Effector CD4-positive, alpha-beta T cell (primary cell): ENCODE data around the gene G6PC2.

Source experiments
- DNase-seq: peaks from one replicate; pipeline ENCODE4 v3.0.0-alpha.2; 2020

G6PC2 gene

DNA sequence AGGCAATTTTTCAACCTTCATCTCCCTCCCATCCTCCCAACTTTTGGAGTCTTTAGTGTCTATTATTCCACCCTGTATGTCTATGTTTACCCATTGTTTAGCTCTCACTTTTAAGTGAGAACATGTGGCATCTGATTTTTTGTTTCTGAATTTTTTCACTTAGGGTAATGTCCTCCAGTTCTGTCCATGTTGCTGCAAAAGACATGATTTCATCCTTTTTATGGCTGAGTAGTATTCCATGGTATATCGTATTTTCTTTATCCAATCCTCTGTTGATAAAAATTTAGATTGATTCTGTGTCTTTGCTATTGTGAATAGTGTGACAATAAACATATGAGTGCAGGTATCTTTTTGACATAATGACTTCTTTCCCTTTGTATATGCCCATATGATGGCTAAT, 48.2 kb downstream of the G6PC2 start:
- no peak for DNase-seq

DNA sequence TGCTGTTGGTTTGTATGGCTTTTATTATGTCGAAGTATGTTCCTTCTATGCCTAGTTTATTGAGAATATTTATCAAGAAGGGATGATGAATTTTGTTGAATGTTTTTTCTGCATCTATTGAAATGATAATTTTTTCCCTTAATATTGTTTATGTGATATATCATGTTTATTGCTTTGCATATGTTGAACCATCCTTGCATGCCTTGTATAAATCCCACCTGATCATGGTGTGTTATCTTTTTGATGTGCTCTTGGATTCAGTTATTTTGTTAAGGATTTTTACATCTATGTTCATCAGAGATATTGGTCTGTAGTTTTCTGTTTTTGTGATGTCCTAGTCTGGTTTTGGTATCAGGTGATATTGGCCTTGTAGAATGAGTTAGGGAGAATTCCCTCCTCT, 50.8 kb downstream of the G6PC2 start:
- no peak for DNase-seq

DNA sequence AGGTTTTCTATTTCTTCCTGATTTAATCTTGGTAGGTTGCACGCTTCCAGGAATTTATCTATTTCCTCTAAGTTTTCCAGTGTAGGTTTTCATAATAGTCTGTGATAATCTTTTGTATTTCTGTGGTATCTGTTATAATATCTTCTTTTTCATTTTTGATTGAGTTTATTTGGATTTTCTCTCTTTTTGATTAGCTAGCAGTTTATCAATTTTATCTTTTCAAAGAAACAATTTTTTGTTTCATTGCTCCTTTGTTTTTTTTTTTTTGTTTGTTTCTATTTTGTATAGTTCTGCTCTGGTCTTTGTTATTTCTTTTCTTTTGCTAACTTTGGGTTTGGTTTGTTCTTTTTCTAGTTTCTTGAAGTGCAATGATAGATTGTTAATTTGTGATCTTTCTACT, 51.3 kb downstream of the G6PC2 start:
- no peak for DNase-seq

- no peak for DNase-seq
Measured at GRCh38 chr2:168954256-168954655, 53.2 kb downstream of the G6PC2 start.

DNA sequence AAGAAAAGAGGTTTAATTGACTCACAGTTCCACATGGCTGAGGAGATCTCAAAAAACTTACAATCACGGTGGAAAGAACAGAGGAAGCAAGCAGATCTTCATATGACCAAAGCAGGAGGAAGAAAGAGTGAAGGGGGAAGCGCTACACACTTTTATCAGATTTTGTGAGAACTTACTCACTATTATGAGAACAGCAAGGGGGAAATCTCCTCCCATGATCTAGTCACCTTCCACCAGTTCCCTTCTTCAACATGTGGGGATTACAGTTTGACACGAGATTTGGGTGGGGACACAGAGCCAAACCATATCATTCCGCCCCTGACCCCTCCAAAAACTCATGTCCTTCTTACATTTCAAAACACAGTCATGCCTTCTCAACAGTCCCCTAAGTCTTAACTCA, 54.2 kb downstream of the G6PC2 start:
- DNase-seq = no peak

DNA sequence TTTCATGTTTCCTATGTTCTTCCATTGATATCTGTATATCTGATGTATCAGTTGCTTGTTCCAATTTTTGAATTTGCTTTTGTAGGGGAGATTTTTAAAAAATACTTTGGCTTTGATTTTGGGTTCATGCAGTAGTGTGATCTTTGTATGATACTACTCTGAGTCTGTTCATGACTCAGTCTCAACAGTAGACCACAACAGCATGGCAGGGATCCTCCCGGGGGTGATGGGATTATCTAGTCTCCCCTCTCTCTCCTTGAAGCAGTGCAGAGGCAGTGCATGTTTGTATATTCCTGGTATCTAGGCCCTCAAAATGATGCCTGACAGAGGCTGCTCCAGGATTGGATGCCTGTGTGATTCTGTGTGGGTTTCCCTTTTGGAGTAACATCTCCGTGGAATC, 55.3 kb downstream of the G6PC2 start:
- no peak for DNase-seq
